22Rv1 (cell line): ENCODE data around the gene MRC1.

Experiments
- ZFX ChIP-seq: fragments of 450-650 bp; IDR thresholded peaks from 2 replicates; pipeline ENCODE4 v1.6.1; 2017; ENCODE audit warnings: antibody characterized with exemption, borderline replicate concordance
- TF ChIP-seq, protein P1 (sequence below): fragments of 450-650 bp; IDR thresholded peaks from 2 replicates; pipeline ENCODE4 v1.5.1; 2017; ENCODE audit warnings: mild to moderate bottlenecking

DNA sequence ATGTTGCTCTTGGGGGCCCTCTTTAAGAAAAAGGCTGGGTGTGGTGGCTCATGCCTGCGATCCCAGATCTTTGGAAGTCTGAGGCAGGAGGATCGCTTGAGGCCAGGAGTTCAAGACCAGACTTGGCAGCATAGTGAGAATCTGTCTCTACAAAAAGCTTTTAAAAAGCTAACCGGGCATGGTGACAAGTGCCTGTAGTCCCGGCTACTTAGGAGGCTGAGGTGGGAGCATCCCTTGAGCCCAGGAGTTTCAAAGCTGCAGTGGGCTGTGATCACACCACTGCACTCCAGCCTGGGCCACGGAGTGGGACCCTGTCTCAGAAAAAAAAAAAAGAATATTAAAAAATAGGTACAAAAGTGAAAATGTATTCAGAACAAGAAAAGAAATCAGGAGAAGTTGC, 104.5 kb downstream of the MRC1 start:
- TF ChIP-seq, protein P1, sequence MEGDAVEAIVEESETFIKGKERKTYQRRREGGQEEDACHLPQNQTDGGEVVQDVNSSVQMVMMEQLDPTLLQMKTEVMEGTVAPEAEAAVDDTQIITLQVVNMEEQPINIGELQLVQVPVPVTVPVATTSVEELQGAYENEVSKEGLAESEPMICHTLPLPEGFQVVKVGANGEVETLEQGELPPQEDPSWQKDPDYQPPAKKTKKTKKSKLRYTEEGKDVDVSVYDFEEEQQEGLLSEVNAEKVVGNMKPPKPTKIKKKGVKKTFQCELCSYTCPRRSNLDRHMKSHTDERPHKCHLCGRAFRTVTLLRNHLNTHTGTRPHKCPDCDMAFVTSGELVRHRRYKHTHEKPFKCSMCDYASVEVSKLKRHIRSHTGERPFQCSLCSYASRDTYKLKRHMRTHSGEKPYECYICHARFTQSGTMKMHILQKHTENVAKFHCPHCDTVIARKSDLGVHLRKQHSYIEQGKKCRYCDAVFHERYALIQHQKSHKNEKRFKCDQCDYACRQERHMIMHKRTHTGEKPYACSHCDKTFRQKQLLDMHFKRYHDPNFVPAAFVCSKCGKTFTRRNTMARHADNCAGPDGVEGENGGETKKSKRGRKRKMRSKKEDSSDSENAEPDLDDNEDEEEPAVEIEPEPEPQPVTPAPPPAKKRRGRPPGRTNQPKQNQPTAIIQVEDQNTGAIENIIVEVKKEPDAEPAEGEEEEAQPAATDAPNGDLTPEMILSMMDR = no peak
- TF ChIP-seq ZFX = no peak
